H7 (cell line): ENCODE results near the gene PTH. TPM values are rescaled to one million over a fixed set of nuclear protein-coding genes. Genes with fewer than 3 reads are reported as not detected.

Experiments used
- DNase-seq: peaks from one replicate; pipeline ENCODE4 v3.0.0; 2012
- H3K27me3 ChIP-seq: 2 replicates; pipeline ENCODE4 v1.6.0; 2011; ENCODE audit warnings: mild to moderate bottlenecking, low read length; ENCODE audit not compliant: control insufficient read depth, insufficient read depth
- H3K36me3 ChIP-seq: replicated peaks from 2 replicates; pipeline ENCODE4 v1.5.1; 2011; ENCODE audit warnings: low read length; ENCODE audit not compliant: control insufficient read depth, insufficient read depth
- H3K4me3 ChIP-seq: 2 replicates; pipeline ENCODE4 v1.5.1; 2011; ENCODE audit warnings: low read depth, mild to moderate bottlenecking, control low read depth, low read length, moderate library complexity; ENCODE audit not compliant: insufficient read depth
- total RNA-seq: library from RNA; depleted of rRNA; stranded (reverse); fragments of >200 nt; shearing (Covaris generic); gene quantifications from 2 replicates; pipeline ENCODE4 v1.2.3, GENCODE V29; 2014; rRNA removed

Gene PTH
- total RNA-seq: not detected in 2 replicates

- no peak for DNase-seq
- H3K36me3 ChIP-seq: no peaks in the 10 kb centered on the region
Measured at GRCh38 chr11:13495929-13496328, at the start of gene PTH. Gene PTH, minus strand, starts transcription at chr11:13495997. Its CDS starts 3,142 bp downstream, at chr11:13492855.

GRCh38 chr11:13538044-13538443 is 42.2 kb upstream of the PTH start:
- Histone ChIP-seq H3K36me3 (no peaks in the 10 kb centered on the region), H3K4me3 (no peak overlapping the region), H3K27me3 (no peaks in the 10 kb centered on the region)
- DNase-seq: no peak

More at GRCh38 chr11:13495929-13496328, at the start of gene PTH:
- H3K27me3 ChIP-seq: no peaks in the 10 kb centered on the region
- H3K4me3 ChIP-seq: no peak within 1 kb of the TSS

GRCh38 chr11:13535819-13536218 is 40.0 kb upstream of the PTH start:
- no peaks in the 10 kb centered on the region for H3K36me3 ChIP-seq
- DNase-seq: peak; percentile 23

GRCh38 chr11:13534358-13534757 is 38.6 kb upstream of the PTH start:
- no peak overlapping the region for H3K4me3 ChIP-seq
- no peaks in the 10 kb centered on the region for H3K27me3 ChIP-seq
- no peaks in the 10 kb centered on the region for H3K36me3 ChIP-seq
- no peak for DNase-seq

More at GRCh38 chr11:13535819-13536218, 40.0 kb upstream of the PTH start:
- Histone ChIP-seq H3K4me3 (no peak overlapping the region), H3K27me3 (no peaks in the 10 kb centered on the region)

GRCh38 chr11:13525257-13525656 is 29.5 kb upstream of the PTH start:
- DNase-seq: no peak
- no peaks in the 10 kb centered on the region for H3K27me3 ChIP-seq
- no peaks in the 10 kb centered on the region for H3K36me3 ChIP-seq
- H3K4me3 ChIP-seq: no peak overlapping the region

- Histone ChIP-seq H3K36me3 (no peaks in the 10 kb centered on the region), H3K27me3 (no peaks in the 10 kb centered on the region), H3K4me3 (no peak overlapping the region)
- no peak for DNase-seq
Measured at GRCh38 chr11:13503393-13503792, 7.6 kb upstream of the PTH start.

- H3K36me3 ChIP-seq: no peaks in the 10 kb centered on the region
- no peaks in the 10 kb centered on the region for H3K27me3 ChIP-seq
- no peak overlapping the region for H3K4me3 ChIP-seq
- no peak for DNase-seq
Measured at GRCh38 chr11:13502492-13502891, 6.7 kb upstream of the PTH start.

GRCh38 chr11:13494051-13494450 is 1.7 kb downstream of the PTH start:
- H3K4me3 ChIP-seq: no peak overlapping the region
- DNase-seq: no peak
- H3K27me3 ChIP-seq: no peaks in the 10 kb centered on the region
- no peaks in the 10 kb centered on the region for H3K36me3 ChIP-seq

GRCh38 chr11:13487661-13488030 is 8.2 kb downstream of the PTH start:
- no peaks in the 10 kb centered on the region for H3K36me3 ChIP-seq
- no peaks in the 10 kb centered on the region for H3K27me3 ChIP-seq
- DNase-seq: peak; percentile 70
- peak overlapping the region; percentile 25; the same call in 1 of the 2 replicates for H3K4me3 ChIP-seq

GRCh38 chr11:13486926-13487660 is 8.7 kb downstream of the PTH start:
- DNase-seq: peak; percentile 72
- Histone ChIP-seq H3K27me3 (no peaks in the 10 kb centered on the region), H3K36me3 (no peaks in the 10 kb centered on the region), H3K4me3 (peak overlapping the region; percentile 25; the same call in 1 of the 2 replicates)

- H3K27me3 ChIP-seq: no peaks in the 10 kb centered on the region
- H3K4me3 ChIP-seq: no peak overlapping the region
- H3K36me3 ChIP-seq: no peaks in the 10 kb centered on the region
- DNase-seq: no peak
Measured at GRCh38 chr11:13480198-13480597, 15.6 kb downstream of the PTH start.

- H3K27me3 ChIP-seq: no peaks in the 10 kb centered on the region
- H3K36me3 ChIP-seq: no peaks in the 10 kb centered on the region
- DNase-seq: no peak
- H3K4me3 ChIP-seq: no peak overlapping the region
Measured at GRCh38 chr11:13479688-13480087, 16.1 kb downstream of the PTH start.

GRCh38 chr11:13475091-13475490 is 20.7 kb downstream of the PTH start:
- H3K27me3 ChIP-seq: no peaks in the 10 kb centered on the region
- DNase-seq: no peak
- H3K36me3 ChIP-seq: no peaks in the 10 kb centered on the region
- no peak overlapping the region for H3K4me3 ChIP-seq

GRCh38 chr11:13473013-13473722 is 22.6 kb downstream of the PTH start:
- Histone ChIP-seq H3K4me3 (no peak overlapping the region), H3K27me3 (no peaks in the 10 kb centered on the region), H3K36me3 (no peaks in the 10 kb centered on the region)
- DNase-seq: no peak

- DNase-seq: no peak
- Histone ChIP-seq H3K36me3 (no peaks in the 10 kb centered on the region), H3K4me3 (no peak overlapping the region), H3K27me3 (no peaks in the 10 kb centered on the region)
Measured at GRCh38 chr11:13468750-13469149, 27.0 kb downstream of the PTH start.
